HG03565 (cell line): Measurements from ENCODE around the gene OLIG3.

Experiments
- ATAC-seq: cut with Tn5 transposase; IDR thresholded peaks from one replicate; pipeline ENCODE4 v1.9.1; 2021; ENCODE audit warnings: mild to moderate bottlenecking, moderate library complexity; ENCODE audit not compliant: unreplicated experiment

The OLIG3 gene

DNA sequence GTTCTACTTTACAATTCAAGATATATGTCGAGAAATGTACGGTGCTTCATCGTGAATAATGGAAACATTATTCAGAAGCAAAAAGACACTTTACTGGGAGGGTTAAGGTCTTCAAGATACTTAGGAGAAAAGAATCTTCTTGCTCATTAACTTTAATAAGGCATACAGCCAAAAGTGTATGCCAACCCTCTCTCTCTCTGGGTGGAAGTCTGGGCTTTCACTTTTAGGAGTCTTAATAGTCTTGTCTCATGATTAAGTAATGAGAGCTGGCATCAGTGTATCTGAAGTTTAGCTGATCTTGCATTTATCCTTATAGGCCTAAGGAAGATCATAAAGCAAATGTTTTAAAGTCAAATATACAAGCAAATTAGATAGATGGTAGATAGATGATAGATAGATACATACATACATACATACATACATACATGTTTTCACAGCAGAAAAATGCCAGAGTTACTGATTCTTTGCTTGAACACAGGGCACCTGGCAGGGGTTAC lies 21.5 kb downstream of the OLIG3 start:
- no peak for ATAC-seq

DNA sequence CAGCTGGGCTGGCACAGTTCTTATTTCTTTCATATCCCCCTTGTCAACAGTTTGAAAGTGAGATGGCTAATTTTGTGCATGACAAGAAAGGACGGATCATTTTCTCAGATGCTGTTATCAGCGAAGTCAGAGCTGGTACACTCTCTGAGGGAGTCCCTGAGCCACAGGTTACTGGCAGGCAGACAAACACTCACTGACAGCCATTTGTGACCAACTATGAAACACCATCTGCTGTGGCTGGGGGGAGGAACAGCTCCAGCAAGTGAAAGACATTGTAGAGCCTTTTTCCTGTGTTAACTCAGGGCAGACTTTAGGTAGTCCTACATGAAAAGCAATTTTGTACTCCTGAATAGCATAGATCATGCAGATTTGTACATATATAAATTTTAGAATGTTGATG lies 22.2 kb downstream of the OLIG3 start:
- ATAC-seq: no peak

DNA sequence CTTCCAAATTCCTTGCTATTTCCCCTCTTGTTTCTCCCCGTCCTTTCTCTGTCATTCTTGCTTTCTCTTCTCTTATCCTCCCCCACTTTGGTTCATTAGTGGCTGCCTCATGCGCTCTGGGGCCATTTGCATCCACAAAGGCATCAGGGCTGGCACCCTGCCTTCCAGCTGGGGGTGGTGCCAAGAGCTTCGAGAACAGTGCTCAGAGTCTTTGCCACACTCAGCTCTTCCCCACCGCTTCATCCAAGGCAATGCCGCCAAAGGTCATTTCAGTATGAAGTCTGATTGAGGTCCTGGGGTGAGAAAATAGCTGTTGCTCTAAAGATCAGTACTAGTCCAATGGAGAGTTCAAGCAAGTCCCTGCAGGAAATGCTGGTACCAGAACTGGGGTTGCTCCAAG lies 22.7 kb downstream of the OLIG3 start:
- no peak for ATAC-seq

- no peak for ATAC-seq
Measured at GRCh38 chr6:137467211-137467610, 27.0 kb downstream of the OLIG3 start.

DNA sequence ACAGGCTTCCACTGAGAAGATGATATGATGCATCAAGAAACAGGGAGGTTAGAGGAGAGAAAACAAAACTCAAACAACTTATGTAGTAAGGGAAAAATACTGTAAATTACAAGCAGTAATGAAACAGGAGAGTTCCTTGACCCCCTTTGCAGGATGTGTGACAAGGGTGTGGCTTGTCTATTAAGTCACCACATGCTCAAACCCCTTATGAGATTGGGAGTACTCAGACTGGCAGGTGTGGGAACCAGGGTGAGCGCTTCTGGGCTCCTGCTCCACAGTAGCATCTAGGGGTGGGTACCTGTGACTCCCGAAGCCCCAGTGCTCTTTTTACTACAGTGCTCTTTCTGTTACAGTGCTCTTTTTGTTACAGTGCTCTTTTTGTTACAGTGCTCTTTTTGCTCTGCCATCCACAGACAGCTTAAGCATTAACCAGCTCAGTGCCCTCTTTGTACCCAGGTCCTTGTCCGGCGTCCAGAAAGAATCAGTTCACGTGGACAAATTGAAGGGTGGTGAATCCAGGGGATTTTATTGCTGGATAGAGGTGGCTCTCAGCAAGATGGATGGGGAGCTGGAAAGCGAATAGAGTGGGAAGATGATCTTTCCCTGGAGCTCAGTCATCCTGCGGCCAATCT lies 28.7 kb downstream of the OLIG3 start:
- no peak for ATAC-seq

GRCh38 chr6:137452333-137452894 lies 41.8 kb downstream of the OLIG3 start:
- no peak for ATAC-seq

GRCh38 chr6:137443901-137444300 lies 50.3 kb downstream of the OLIG3 start:
- ATAC-seq: no peak
